GM18499 (cell line): Measurements from ENCODE around the gene GARS1.

ENCODE experiments used
- ATAC-seq: cut with Tn5 transposase; IDR thresholded peaks from one replicate; pipeline ENCODE4 v1.9.1; 2021; ENCODE audit warnings: moderate number of reproducible peaks; ENCODE audit not compliant: insufficient read depth, unreplicated experiment

The GARS1 gene, protein sequence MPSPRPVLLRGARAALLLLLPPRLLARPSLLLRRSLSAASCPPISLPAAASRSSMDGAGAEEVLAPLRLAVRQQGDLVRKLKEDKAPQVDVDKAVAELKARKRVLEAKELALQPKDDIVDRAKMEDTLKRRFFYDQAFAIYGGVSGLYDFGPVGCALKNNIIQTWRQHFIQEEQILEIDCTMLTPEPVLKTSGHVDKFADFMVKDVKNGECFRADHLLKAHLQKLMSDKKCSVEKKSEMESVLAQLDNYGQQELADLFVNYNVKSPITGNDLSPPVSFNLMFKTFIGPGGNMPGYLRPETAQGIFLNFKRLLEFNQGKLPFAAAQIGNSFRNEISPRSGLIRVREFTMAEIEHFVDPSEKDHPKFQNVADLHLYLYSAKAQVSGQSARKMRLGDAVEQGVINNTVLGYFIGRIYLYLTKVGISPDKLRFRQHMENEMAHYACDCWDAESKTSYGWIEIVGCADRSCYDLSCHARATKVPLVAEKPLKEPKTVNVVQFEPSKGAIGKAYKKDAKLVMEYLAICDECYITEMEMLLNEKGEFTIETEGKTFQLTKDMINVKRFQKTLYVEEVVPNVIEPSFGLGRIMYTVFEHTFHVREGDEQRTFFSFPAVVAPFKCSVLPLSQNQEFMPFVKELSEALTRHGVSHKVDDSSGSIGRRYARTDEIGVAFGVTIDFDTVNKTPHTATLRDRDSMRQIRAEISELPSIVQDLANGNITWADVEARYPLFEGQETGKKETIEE

DNA sequence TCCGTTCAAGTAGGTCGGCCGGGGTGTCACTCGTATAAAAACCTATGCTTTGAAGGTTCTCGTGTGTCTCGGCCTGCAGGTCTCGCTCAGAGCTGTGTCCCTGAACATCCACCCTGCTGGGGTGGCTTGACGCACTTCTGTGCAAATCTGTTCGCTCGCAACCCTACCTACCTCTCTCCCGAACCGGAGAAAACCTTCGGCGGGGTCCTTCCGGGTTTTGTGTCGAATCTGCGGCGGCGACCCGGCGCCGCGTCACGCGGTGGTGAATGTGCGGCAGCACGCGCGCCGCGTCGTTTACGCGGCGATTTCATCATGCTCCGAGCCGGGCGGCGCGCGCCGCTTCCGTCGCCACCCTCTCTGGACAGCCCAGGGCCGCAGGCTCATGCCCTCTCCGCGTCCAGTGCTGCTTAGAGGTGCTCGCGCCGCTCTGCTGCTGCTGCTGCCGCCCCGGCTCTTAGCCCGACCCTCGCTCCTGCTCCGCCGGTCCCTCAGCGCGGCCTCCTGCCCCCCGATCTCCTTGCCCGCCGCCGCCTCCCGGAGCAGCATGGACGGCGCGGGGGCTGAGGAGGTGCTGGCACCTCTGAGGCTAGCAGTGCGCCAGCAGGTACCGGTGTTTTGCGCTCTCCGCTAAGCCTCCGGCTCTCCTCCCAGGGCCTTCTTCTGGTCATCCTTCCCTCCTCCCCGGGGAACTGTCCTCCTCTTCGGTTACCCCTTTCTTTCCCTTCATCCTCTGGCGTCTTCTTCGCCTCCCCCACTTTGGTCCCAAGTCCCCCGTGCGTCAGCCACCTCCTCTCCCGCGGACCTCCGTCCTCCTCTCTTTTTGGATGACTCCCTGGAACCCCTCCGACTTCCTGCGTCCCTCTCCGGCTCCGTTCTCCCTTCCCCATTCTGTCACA lies at the start of gene GARS1:
Gene GARS1, plus strand, starts transcription at position 339 of the 896 bp plus-strand sequence. Its CDS starts 44 bp downstream, at position 383.
- ATAC-seq = peak; percentile 59

DNA sequence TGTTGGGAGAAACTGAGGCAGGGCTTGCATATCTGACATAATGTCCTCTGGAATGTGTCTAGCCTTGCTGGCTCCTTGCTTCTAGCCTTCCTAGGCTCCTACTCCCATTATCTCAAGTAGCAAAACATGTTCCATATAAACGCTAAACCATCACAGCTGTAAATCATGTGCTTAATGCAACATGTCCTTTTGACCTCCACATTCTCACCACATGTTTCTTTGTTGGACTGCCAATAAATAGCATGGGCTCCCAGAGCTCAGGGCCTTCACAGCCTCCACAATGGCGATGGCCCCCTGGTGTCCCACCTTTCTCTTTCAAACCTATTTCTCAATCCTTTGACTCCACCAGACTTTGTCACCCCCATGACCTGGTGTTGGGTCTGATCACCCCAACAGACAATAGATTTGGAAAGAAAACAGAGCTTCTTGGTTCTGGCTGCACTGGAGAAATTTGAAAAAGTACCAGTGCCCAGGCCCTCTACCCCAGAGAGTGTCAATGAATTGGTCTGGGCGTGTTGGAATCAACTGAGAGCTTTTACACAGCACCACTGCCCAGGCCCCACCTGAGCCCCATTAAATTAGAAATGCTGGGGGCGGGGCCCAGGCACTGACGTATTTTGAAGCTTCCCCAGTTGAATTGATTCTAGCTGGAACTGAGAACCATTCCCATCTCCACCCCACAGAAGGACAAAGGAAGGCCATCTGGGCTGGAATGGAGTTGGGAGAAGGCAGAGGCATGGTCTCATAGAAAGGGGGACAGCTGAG lies 48.7 kb upstream of the GARS1 start:
- ATAC-seq = no peak

DNA sequence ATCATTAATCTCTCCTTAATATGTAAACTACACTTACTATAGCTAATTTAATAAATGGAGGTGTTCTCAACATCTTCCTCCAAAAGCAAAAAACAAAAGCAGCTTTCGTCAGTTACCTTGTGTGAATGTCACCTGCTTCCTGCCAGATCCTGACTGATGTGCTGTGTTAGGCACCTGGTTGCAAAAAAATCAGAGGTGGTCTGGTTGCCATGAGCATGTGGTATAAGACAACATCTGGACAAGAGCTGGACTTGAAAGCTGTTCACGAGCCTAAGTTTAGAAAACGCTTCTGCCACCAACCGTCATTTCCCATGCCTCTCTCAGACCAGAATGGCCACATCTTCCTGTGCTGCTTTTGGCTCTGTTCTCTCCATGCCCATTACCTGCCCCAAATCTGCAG lies 48.1 kb upstream of the GARS1 start:
- ATAC-seq = no peak

DNA sequence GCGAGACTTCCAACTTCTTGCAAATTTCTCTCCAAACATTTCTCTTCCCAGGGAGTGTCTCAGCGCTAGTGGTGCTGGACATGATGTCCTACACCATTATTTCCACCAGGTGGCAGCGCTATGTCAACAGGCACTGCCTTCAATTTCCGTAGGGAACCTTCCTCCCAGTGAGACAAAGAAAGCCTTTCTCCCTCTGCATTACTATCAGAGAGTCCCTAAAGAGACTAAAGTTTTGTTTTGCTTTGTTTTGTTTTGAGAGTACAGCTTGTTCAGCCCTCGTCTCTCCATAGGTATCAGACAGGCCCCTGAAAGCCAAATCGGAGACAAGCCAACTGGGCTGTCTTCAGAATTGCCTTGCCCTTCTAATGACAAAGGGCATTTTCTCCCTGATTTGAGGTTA lies 45.8 kb upstream of the GARS1 start:
- no peak for ATAC-seq

DNA sequence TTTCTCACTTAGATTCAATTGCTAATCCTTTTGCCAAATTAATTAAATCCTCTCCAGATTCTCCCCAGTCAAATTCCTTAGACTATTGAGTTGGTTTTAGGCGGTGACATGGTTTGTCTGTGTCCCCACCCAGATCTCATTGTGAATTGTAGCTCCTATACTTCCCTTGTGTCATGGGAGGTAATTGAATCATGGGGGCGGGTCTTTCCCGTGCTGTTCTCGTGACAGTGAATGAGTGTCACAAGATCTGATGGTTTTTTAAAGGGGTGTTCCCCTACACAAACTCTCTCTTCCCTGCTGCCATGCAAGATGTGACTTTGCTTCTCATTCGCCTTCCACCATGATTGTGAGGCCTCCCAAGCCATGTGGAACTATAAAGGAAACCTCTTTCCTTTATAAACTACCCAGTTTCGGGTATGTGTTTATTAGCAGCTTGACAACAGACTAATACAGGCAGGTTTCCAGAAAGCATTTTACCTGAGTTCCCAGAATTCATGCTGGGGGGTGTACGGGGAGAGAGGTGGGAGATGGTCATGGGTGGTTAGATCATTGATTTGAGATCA lies 44.7 kb upstream of the GARS1 start:
- ATAC-seq = no peak

DNA sequence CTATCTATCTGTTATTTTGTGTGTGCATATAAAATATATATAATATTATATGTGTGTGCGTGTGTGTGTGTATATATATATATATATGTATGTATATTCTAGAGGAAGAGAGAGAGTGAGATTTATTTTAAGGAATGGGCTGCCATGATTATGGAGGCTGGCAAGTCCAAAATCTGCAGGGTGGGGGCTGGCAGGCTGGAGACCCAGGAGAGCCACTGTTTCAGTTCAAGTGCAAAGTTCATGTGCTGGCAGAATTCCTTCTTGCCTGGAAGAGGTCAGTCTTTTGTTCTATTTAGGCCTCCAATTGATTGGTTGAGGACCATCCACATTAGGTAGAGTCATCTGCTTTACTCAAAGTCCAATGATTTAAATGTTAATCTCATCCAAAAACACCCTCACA lies 42.3 kb upstream of the GARS1 start:
- ATAC-seq = no peak

DNA sequence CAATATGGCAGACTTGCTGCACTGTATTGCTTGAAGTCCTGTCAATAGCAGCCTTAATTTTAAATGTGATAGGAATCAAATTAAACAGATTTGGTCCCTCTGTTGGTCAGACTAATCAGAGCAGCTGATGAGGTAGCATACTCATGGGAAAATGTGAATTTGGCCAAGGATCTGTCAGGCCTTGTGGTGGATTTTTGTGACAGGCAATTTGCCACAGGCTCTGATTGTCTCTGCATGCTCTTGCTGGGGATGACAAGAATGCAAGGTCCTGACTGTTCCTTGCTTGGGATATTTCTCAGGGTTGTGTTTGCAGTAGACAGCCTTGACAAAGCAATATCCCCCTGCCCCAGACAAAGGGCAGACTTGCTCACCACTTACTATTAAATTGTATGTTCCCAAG lies 41.5 kb upstream of the GARS1 start:
- ATAC-seq = no peak

DNA sequence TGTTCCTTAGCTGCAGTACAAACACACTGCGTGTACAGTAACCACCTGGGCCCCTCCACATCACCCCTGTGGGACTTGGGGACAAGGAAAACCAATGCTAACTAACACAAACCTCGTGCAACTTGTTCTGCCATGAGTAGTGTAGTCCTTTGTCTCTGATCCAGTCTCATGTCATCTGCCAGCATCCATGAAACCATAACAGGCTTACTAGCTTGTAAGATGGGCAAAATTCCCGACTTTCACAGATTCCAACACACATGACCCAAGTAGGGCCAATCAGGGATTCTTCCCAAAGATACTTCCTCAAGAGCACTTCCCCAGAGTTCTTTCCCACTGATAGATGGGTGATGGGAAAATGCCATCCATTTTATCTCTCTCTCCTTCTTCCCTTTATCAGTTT lies 41.1 kb upstream of the GARS1 start:
- no peak for ATAC-seq

DNA sequence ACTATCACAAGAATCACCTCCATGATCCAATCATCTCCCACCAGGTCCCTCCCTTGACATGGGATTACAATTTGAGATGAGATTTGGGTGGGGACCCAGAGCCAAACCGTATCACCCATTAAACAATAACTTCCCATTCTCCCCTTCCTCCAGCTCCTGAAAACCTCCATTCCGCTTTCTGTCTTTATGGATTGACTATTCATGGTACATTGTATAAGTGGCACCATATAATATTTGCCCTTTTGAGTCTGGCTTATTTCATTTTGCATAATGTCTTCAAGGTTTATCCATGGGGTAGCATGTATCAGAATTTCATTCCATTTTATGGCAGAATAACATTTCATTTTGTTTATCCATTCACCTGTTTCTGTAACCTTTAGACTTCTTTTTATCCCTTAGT lies 39.2 kb upstream of the GARS1 start:
- ATAC-seq = no peak

DNA sequence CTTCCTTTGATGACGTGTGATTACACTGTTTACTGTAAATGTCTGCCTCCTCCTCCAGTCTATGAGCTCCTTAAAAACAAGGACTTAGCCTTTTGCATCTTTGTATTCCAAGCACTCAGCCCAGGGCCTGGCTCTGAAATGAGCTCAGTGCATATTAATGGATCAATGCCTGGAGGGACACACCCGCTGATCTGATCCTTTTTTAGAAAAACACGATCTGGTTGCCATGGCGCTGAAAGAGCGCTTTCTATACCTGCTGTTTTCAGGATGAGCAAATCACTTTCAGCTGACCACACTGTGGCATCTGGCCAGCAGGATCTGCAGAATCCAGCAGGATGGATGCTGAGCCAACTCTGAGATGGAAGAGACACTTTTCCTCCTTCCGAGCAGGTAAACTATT lies 37.8 kb upstream of the GARS1 start:
- ATAC-seq = no peak

DNA sequence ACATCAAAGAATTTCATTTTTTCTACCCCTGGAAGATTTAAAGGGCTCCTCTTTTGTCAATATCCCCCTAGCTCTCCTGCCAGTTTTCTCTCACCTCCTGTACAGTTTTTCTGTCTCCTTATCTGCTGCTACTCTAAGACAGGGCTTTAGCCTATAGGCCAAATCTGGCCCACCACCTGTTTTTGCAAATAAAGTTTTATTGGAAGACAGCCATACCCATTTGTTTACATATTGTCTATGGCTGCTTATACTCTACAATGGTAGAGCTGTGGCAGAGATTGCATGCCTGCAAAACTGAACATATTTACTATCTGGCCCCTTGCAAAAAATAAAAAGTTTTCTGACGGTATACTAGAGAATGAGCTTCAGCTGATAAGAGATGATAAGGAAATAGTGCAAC lies 37.4 kb upstream of the GARS1 start:
- no peak for ATAC-seq

DNA sequence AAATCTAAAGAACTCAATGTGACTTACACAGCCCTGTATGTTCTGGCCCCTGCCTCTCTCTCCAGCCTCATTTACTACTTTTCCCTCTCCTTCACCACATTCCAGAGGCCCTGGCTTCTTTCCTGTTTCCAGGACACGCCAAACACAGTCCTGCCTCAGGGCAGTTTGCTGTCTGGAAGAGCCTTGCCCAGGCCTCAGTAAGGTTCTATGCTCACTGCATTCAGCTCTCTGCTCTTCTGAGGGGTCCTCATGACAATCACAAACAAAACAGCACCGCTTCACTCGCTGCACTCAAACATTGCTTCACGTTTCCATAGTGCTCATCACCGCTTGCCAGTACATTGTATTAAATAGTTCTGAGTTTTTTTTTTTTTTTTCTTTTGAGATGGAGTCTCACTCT lies 35.1 kb upstream of the GARS1 start:
- no peak for ATAC-seq

DNA sequence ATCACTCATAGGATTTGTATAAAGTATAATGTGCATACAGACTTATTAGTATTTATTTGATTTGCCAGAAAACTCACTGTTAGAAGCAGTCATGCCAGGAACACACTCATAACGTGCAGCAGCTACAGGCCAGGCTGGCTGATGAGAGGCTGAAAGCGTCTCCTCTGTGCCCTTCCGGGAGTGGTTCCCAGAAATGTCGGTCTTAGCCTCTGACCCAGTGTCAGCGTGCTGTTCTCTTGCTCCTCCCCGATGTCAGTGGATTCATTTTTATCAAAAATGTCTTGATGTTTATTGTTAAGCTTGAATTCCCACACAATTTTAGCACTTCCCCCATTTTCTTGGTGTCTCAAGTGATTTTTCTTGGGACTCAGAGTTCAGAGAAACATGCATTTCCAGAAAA lies 33.3 kb upstream of the GARS1 start:
- ATAC-seq = no peak

DNA sequence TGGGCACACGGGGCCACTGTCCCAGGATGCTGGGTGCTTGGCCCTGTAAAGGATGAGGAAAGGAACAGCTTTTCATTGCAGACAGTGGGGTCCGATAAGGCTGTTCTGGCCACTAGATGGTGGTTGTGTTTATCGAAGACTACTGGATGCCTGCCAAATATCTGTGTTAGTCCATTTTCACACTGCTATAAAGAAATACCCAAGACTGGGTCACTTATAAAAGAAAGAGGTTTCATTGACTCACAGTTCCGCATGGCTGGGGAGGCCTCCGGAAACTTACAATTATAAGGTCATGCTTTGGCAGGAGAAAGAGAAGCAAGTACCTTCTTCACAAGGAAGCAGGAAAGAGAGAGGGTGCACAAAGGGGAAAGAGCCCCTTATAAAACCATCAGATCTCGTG lies 32.2 kb upstream of the GARS1 start:
- ATAC-seq = no peak

DNA sequence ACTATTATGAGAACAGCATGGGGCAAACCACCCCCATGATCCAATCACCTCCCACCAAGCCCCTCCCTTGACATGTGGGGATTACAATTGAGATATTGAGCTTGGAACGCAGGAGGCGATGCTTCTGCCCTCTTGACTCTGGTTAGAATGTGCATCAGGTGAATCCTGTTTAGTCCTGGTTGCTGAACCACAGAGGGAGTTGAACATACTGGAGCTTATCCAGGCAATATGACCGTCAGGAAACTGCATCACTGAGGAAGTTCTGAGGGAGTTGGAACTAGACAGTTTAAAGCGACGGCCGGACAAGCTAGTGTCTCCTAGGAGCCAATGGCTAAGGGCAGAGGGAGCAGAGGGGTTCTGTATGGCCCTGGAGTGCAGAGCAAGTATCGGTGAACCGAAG lies 31.8 kb upstream of the GARS1 start:
- no peak for ATAC-seq

DNA sequence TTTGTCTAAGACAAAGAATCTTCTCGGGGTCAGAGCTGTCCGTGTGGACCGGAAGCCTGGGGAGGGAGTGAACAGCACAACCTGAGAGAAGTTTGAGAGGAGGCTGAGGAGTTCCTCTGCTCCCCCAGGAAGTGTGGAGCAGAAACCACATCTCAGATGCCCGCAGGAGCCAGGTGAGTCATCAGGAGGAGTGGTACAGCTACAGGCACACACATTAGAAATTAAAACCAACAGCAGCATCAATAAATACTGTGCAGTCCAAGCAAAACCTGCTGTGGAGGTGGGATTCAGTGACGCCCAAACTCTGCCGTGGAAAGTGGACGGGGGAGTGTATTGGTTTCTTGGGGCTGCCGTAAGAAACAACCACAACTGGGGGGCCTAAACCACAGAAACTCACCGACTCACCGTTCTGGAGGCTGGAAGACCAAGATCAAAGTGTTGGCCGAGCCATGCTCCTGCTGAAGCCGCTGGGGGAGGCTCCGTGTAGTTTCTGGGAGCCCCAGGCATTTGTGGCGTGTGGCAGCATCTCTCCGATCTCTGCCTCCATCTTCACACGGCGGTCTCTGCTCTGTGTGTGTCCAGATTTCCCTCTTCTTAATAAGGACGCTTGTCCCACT lies 31.2 kb upstream of the GARS1 start:
- no peak for ATAC-seq

DNA sequence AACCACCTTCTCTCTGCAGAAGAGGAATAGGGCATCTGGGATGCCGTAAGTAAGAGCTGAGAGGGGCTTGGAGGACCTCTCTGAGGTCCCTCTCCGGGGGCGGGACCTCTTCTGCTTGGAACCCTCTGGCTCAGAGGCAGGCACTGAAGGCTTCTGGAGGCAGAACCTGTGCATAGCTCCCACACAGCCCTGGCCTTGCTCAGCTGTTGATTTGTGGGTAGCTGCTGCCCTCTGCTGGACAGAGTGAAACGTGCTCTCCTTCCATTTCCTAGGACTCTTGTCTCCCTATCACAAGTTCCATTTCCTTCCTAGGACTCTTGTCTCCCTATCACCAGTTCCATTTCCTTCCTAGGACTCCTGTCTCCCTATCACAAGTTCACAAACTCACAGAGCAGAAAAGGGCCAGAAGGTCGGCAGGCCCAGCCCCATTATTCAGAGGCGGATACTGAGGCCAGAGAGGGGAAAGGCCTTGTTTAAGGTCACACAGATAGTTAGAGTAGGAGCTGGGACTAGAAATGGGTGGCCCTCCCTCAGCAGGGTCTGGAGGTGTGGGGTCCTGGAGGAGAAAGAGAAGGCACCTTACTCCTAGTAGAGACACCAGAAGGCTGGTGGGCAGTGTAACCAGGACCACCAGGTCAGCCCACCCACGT lies 30.3 kb upstream of the GARS1 start:
- peak; percentile 80 for ATAC-seq

DNA sequence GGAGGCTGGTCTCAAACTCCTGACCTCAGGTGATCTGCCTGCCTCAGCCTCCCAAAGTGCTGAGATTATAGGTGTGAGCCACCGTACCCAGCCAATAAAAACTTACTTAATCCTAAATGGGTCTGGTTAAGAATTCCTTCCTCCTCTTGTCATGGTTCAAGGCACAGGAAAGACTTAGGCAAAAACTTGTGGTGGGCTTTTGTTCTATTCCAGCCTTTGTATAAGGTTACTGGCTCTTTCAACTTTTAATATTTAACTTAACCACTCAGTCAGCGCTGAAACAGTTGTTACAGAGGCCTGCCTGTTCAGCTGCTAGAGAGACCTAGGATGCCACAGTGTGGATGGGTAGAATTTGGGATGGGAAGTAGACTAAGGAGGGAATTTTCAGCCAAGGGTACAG lies 28.1 kb upstream of the GARS1 start:
- ATAC-seq = no peak

DNA sequence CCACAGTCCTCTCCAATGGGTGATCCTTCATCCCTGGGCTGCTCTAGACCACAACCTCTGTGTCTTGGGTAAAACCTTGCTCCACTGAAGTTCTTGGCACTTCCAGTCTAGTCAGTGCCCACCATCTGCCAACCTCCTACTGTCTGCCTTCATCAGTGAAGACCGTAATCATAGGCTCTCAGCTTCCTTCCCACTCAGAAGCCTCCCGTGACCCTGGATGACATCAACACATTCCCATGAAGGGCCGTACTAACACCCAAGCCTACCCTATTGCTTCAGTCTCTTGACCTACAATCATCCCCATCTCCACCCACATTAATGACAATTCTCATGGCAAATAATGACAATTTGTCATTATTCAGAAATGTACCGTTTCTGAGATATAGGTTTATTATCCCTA lies 27.6 kb upstream of the GARS1 start:
- no peak for ATAC-seq
